Raji (cell line): ENCODE results near the gene CNOT4.

Experiments used
- POLR2A ChIP-seq: IDR thresholded peaks from 2 replicates; pipeline ENCODE4 v1.6.1; 2011; ENCODE audit warnings: low read depth, low read length, control low read depth; ENCODE audit not compliant: insufficient read depth

Gene CNOT4

DNA sequence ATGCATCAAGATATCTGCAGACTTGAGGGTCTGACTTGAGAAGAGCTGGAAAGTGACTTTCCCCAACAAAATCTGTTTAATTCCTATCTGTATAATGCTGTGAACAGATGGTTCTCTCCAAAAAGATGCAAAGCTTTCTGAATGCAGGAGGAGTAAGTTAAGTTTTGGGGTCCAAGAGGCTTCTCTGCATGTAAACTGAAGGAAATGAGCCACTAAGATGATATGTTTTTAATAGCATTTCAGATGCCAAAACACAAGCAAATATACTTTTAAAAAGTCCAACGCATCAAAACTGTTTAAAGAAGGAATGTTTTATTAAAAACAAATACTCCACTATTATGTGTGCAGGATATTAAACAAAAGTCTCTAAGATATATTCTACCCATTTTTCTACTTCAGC is 139.2 kb downstream of the CNOT4 start:
- TF ChIP-seq POLR2A: no peak

DNA sequence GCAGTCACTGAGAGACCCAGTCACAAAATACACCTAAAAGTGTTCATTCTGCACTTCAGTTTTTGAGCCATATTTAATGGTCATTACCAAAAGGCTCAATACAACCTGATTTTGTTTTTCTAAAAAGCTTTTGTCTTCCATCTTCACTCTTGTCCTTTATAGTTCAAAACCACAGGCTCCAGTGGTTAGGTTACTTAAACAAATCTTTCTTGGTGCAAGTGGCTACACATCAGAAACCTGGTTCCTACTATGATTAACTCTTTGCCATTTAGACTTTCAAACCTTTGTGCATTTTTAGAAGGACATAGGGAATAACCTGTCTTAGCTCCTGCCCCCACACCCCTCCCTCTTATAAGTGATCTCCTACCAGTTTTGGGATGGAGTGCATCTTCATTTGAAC is 140.5 kb downstream of the CNOT4 start:
- no peak for TF ChIP-seq POLR2A

DNA sequence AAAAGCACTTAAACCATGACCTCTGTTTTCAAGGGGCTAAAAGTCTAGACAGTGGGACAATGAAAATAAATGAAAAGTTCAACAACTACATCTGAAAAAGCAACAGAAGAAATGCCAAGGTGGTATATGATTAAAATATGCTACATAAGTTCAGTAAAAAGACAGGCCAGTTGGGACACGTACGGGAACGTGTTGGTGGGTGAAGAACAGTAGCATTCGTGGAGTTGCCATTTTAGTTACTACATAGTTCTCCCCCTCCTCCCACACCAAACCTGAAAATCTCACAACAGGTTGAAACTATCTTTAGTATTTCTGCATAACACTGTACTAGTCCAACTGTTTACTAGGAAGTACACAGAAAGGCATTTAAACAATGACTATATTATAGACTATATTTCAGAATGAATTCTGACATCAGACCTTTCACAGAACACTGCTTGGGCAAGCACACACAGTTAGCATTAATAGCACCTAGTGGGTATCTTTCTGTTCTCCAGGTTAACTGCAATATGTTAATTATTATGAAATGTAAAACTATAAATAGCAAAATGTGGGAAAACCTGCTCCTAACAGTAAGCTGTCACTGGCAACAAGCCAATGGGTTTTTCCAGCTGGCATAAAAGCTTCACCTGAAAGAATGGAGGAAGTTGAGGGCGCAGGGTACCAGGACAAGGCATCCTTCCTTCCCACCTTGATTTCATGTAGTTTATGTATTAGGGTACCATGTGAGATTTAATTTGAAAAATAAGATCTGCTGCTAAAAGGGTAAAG is 141.3 kb downstream of the CNOT4 start:
- no peak for TF ChIP-seq POLR2A

DNA sequence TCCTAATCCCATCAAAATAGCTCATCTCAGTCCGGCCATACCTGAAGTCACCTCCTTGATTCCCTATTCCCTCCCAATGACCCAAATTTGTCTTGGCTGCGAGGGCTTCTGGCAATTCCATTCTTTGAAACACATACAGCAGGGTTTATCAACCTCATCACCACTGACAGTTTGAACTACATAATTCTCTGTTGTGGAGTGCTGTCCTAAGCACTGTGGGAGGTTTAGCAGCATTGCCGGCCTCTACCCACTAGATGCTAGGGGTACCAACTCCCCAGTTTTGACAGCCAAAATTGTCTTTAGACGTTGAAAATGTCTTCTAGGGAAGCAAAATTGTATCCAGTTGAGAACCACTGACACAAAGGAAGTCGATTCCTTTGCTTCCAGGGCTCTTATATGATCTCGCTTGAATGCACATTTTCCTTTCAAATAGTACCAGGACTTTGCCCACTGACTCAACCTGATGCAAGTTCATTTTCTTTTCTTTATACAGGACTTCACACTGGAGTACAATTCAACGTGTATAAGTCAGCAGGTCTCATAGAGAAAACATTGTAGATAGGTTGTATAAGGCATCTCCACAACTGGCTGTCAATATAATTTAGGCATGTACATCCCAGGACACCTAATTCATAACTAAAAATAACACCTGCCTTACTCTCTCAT is 142.9 kb downstream of the CNOT4 start:
- TF ChIP-seq POLR2A: no peak

DNA sequence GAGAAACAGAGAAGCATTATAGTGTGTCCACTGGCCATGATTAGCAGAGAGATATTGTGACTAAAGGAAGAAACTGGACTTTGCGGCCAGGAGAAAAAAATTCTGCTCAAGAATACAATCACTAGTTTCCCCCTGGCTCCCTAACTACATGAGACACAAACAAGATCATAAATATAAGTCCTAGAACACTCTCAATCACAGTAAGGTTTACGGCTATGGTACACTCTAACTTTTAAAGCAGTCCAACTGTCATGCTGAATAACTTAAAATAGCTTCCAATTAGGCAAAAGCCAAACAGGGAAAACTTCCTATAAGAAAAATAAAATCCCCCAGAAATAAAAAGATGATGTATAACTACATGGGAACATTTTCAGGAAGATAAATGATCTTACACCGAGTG is 144.2 kb downstream of the CNOT4 start:
- no peak for TF ChIP-seq POLR2A

- no peak for TF ChIP-seq POLR2A
These were observed 145.7 kb downstream of the CNOT4 start for GRCh38 chr7:135364206-135364605.

DNA sequence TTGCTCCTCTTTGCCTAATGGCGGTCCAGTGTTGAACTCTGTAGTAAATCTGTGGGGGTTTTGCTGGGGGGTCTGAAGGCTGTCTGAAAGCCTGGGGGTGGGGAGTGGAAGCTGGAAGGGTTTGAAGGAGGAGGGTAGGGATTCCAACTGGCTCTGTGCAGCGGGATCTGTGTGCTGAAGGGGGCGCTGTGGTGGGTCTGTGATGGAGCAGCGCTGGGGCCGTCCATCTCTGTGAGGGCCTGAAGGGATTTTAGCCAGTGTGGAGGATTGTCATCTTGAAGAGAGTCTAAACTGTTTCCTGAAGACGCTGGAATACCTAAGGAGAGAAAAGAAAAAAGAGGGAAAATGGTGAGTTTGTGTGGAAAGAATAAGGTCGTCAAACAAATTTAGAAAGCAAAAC is 147.0 kb downstream of the CNOT4 start:
- no peak for TF ChIP-seq POLR2A

GRCh38 chr7:135361788-135362187 is 148.1 kb downstream of the CNOT4 start:
- TF ChIP-seq POLR2A: no peak

DNA sequence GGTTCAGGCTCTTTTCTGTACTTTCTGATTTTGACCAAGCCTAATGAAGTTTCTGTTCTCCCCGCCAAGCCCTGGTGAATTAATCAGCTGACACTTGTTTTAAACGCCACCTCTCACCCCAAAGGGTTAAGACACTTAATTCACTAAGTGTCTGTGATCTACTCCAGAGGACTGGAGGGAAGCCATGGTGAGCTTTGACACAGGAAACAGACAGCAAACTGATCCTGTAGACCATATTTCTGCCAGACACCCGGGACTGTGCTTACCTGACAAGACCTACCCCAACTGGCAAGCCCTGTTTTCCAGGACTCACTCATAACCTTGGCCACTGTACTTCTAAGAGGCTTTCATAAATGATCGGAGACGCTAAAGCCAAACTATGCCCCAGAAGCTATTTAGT is 150.3 kb downstream of the CNOT4 start:
- TF ChIP-seq POLR2A: no peak

- no peak for TF ChIP-seq POLR2A
These were observed 154.4 kb downstream of the CNOT4 start for GRCh38 chr7:135355377-135356048.

DNA sequence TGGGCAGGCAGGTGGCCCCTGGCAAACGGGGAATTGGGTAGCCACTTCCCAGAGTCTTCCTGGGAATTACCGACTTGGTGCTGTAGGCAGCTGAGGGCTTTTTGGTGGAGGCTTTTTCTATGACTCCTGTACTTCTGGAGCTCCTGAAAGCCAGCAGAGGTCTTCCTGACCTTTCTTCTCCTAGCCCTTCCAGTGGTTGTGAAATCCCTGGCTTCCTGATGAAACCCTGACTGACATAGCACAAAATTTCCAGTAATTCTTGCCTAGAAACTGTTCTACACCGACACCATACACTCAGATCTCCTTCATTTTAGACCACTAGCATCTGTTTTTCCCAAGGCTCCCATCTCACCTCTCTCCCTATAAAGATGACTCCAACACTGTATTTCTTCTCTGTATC is 156.1 kb downstream of the CNOT4 start:
- no peak for TF ChIP-seq POLR2A

- no peak for TF ChIP-seq POLR2A
These were observed 157.6 kb downstream of the CNOT4 start for GRCh38 chr7:135352285-135352684.

- TF ChIP-seq POLR2A: no peak
These were observed 160.2 kb downstream of the CNOT4 start for GRCh38 chr7:135349746-135350145.

GRCh38 chr7:135348493-135348892 is 161.4 kb downstream of the CNOT4 start:
- TF ChIP-seq POLR2A: no peak

- TF ChIP-seq POLR2A: no peak
These were observed 166.5 kb downstream of the CNOT4 start for GRCh38 chr7:135343361-135343760.

- TF ChIP-seq POLR2A: no peak
These were observed 167.0 kb downstream of the CNOT4 start for GRCh38 chr7:135342887-135343286.
